ACC112 (cell line): ENCODE measurements around the gene CEACAM6.

Experiments used
- H2AFZ ChIP-seq: fragments of 200-600 bp; sonication (generic); one replicate; pipeline ENCODE4 v1.6.0; 2017; ENCODE audit warnings: antibody characterized with exemption, low read length; ENCODE audit not compliant: unreplicated experiment
- H3K27ac ChIP-seq: fragments of 200-600 bp; sonication (generic); 2 replicates; pipeline ENCODE4 v1.5.1; 2014; ENCODE audit warnings: low read depth, mild to moderate bottlenecking, antibody characterized with exemption, low read length, moderate library complexity
- H3K27me3 ChIP-seq: fragments of 200-600 bp; sonication (generic); 2 replicates; pipeline ENCODE4 v1.6.1; 2014; ENCODE audit warnings: mild to moderate bottlenecking, antibody characterized with exemption, low read length, moderate library complexity, mixed read lengths; ENCODE audit not compliant: insufficient read depth
- H3K36me3 ChIP-seq: fragments of 200-600 bp; sonication (generic); 2 replicates; pipeline ENCODE4 v1.6.1; 2016; ENCODE audit warnings: mild to moderate bottlenecking, antibody characterized with exemption, low read length, moderate library complexity, mixed read lengths; ENCODE audit not compliant: insufficient read depth
- H3K4me1 ChIP-seq: fragments of 200-600 bp; sonication (generic); one replicate; pipeline ENCODE4 v1.6.1; 2016; ENCODE audit warnings: low read length, mixed read lengths; ENCODE audit not compliant: insufficient read depth, unreplicated experiment, control insufficient read depth
- H3K4me3 ChIP-seq: fragments of 200-600 bp; sonication (generic); 2 replicates; pipeline ENCODE4 v1.5.1; 2014; ENCODE audit warnings: mild to moderate bottlenecking, low read depth, low read length
- H3K79me2 ChIP-seq: fragments of 200-600 bp; sonication (generic); one replicate; pipeline ENCODE4 v1.6.0; 2016; ENCODE audit warnings: low read length; ENCODE audit not compliant: control insufficient read depth, unreplicated experiment, insufficient read depth

The CEACAM6 gene

GRCh38 chr19:41720103-41720502 lies 35.2 kb upstream of the CEACAM6 start:
- Histone ChIP-seq H2AFZ (no peak overlapping the region), H3K27me3 (peaks cover 42% of the 10 kb centered on the region), H3K4me1 (no peaks in the 10 kb centered on the region), H3K36me3 (no peaks in the 10 kb centered on the region), H3K27ac (no peak overlapping the region), H3K4me3 (no peak overlapping the region), H3K79me2 (no peaks in the 10 kb centered on the region)

DNA sequence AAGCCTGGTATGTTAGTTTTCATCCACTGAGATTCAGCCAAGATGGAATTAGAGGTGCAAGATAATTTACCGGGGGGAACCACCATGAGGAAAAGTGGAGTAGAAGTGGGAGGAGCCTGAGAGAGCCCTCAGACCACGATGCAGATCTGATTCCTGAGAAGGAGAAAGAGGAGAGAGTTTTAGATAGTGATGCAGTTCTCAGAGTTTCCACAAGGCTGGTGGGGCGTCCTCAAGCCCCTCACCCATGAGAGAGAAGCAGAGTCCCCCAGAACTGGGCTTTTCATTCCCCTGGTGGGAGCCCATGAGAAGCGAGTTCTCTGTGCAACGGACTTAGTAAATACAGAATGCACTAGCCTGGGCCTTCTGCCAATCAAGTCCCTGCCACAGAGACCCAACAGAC lies 28.8 kb upstream of the CEACAM6 start:
- Histone ChIP-seq H2AFZ (no peak overlapping the region), H3K27me3 (peaks cover 41% of the 10 kb centered on the region)

DNA sequence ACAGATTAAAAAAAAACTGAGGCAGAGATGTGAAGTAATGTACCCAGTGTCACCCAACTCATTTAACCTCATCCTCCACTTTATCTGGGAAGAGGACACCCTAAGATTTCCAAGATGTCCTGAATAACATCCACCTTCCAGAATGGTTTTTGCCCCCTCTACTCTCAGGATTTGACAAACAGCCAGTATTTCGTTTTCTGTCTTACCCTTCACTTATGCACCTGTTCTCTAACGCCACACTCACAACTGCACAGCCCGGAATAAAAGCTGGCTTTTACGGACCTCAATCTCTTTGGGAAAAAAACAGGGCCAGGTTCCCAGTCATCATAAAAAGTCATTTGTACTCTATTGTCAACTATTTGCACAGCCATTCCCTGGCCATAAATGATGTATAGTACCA lies 21.2 kb upstream of the CEACAM6 start:
- Histone ChIP-seq H3K27ac (no peak overlapping the region), H3K36me3 (no peaks in the 10 kb centered on the region), H3K27me3 (peaks cover 43% of the 10 kb centered on the region), H3K4me1 (no peaks in the 10 kb centered on the region), H3K79me2 (no peaks in the 10 kb centered on the region), H2AFZ (no peak overlapping the region), H3K4me3 (no peak overlapping the region)

More for the DNA sequence above, 28.8 kb upstream of the CEACAM6 start:
- Histone ChIP-seq H3K36me3 (no peaks in the 10 kb centered on the region), H3K4me1 (no peaks in the 10 kb centered on the region), H3K4me3 (no peak overlapping the region), H3K27ac (no peak overlapping the region), H3K79me2 (no peaks in the 10 kb centered on the region)

GRCh38 chr19:41734585-41734984 lies 20.7 kb upstream of the CEACAM6 start:
- Histone ChIP-seq H3K27ac (no peak overlapping the region), H3K4me1 (no peaks in the 10 kb centered on the region), H2AFZ (no peak overlapping the region), H3K27me3 (peaks cover 48% of the 10 kb centered on the region), H3K4me3 (no peak overlapping the region), H3K36me3 (no peaks in the 10 kb centered on the region), H3K79me2 (no peaks in the 10 kb centered on the region)

DNA sequence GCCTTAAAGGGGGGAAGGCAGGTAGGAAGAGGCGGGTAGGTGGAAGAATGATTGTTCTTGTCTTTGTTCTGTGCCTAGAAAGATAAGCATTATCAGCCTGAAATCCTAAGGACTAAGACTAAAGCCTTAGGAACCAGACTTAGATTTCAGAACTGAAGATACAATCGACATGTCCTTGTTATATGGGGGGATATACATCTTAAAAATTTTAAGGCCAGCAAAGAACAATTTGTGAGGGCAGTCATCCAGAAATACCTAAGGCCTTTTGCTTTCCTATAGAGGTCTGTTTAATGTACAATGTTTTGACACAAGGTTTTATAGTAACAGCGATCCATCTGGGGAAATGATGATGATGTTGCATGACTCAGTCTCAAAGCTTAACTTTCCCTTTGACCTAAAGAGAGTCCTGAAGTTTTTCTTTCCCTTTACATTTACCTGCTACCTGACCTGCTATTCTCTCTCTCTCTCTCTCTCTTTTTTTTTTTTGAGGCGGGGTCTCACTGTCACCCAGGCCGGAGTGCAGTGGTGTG lies 20.2 kb upstream of the CEACAM6 start:
- H3K36me3 ChIP-seq = no peaks in the 10 kb centered on the region
- no peaks in the 10 kb centered on the region for H3K4me1 ChIP-seq
- no peak overlapping the region for H3K27ac ChIP-seq
- H3K27me3 ChIP-seq = peaks cover 53% of the 10 kb centered on the region
- H3K4me3 ChIP-seq = no peak overlapping the region
- H3K79me2 ChIP-seq = no peaks in the 10 kb centered on the region
- no peak overlapping the region for H2AFZ ChIP-seq

- Histone ChIP-seq H3K27ac (no peak overlapping the region), H3K79me2 (no peaks in the 10 kb centered on the region)
Observed at GRCh38 chr19:41739361-41739760, 16.0 kb upstream of the CEACAM6 start.

DNA sequence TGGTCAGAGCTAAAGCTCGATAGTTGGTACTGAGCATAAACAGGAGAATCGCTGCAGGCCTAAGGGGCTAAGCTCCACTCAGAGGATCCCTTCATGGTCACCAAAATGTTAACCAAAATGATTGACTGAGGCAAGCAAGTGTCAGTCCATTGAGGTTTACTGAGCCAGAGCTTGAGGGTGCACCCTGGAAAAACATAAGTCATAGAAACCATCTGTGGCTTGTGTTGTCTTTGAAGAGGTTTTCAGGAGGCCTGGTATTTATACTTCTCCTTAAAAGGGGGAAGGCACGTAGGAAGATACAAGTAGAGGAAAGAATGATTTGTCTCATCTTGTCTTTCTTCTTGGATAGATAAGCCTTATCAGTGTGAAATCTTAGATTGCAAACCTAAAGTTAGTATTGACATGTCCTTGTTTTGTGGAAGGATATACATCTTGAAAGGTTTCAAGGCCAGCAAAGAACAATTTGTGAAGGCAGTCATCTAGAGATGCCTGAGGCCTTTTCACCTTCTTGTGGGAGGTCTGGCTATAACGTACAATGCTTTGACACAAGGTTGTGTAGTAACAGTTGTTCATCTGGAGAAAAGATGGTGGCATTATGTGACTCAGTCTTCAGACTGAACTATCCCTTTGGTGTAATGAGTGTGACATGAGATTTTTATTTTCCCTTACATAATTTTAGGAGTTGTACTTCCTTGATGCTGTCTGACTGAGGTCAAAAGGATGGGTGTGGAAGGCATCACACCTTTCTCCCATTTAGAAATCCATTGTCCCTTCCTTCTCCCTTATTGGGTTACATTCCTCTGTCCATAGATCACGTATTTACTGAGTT lies 14.7 kb upstream of the CEACAM6 start:
- Histone ChIP-seq H3K27me3 (peaks cover 53% of the 10 kb centered on the region), H3K79me2 (no peaks in the 10 kb centered on the region), H3K4me3 (no peak overlapping the region), H2AFZ (no peak overlapping the region), H3K4me1 (no peaks in the 10 kb centered on the region), H3K36me3 (no peaks in the 10 kb centered on the region), H3K27ac (no peak overlapping the region)

More at GRCh38 chr19:41739361-41739760, 16.0 kb upstream of the CEACAM6 start:
- Histone ChIP-seq H2AFZ (no peak overlapping the region), H3K36me3 (no peaks in the 10 kb centered on the region), H3K4me1 (no peaks in the 10 kb centered on the region), H3K27me3 (peaks cover 50% of the 10 kb centered on the region), H3K4me3 (no peak overlapping the region)

DNA sequence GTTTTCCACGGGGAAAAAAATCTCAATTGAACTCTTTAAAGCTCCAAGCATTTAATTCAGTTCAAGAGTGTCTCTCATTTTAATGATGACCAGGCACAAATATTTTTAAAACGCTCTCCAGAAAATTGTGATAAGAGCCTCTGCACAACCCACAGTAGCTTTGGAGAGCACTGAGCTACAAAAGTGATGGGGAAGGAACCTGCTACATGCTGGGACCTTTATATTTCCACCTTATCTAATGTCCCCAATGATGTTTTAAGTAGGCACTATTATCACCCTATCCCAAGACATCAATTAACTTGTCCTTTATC lies 14.1 kb upstream of the CEACAM6 start:
- H3K4me1 ChIP-seq = no peaks in the 10 kb centered on the region

DNA sequence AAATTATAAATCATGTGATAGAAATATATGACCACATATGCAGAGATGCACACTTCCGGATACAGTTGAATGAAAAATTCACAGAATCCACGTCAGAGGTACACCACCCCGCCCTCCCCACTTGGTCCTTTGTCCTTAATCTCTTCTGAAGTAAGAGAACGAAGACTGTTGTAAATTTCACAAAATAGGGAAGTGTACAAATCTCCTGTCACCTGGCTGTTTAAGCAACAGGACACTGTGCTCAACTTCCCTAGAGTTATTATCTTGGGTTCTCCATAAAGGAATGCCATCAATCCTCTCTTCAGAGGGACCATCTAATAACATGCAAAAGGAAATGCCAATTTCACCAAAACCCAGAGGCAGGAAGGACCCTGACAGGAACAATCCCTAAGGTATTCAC lies 10.5 kb upstream of the CEACAM6 start:
- Histone ChIP-seq H3K4me1 (no peaks in the 10 kb centered on the region), H3K36me3 (no peaks in the 10 kb centered on the region), H3K27me3 (peaks cover 58% of the 10 kb centered on the region), H3K4me3 (no peak overlapping the region), H3K79me2 (no peaks in the 10 kb centered on the region), H3K27ac (no peak overlapping the region), H2AFZ (no peak overlapping the region)

More for the DNA sequence above, 14.1 kb upstream of the CEACAM6 start:
- peaks cover 54% of the 10 kb centered on the region for H3K27me3 ChIP-seq
- no peak overlapping the region for H3K27ac ChIP-seq
- no peaks in the 10 kb centered on the region for H3K36me3 ChIP-seq
- no peak overlapping the region for H2AFZ ChIP-seq
- H3K79me2 ChIP-seq = no peaks in the 10 kb centered on the region
- no peak overlapping the region for H3K4me3 ChIP-seq

GRCh38 chr19:41745756-41746155 lies 9.6 kb upstream of the CEACAM6 start:
- Histone ChIP-seq H3K79me2 (no peaks in the 10 kb centered on the region), H3K4me1 (no peaks in the 10 kb centered on the region), H3K27me3 (peaks cover 55% of the 10 kb centered on the region), H3K36me3 (no peaks in the 10 kb centered on the region), H2AFZ (no peak overlapping the region), H3K4me3 (no peak overlapping the region), H3K27ac (no peak overlapping the region)

DNA sequence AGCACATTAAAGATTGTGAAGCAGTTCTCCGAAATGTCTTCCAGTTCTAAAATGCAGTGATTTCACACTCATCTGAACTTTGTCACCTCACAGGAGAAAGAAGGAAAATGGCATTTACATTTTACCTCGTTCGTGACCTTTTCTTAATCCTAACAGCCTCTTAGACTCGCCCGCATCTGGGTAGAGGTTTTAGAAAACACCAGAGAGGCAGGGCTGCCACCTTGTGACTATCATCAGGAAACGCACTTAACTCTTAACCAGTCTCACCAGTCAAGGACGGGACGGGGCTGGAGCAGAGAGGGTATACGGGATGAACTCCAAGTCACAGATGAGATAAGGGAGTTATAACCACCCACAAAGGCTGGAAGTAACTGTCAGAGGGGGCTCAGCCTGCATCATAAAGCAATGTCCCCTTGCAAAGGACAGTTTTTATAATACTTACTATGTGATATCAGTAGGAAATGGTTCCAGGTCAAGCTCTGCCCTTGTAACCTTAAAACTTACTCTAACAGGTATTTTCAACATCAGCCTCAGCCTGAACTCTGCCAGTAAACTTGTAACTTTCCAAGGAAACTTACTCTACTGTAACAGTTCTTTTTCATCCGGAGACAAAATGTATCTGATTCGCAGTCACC lies 8.6 kb upstream of the CEACAM6 start:
- Histone ChIP-seq H2AFZ (no peak overlapping the region), H3K36me3 (no peaks in the 10 kb centered on the region), H3K79me2 (no peaks in the 10 kb centered on the region), H3K27me3 (peaks cover 56% of the 10 kb centered on the region), H3K4me1 (no peaks in the 10 kb centered on the region), H3K27ac (no peak overlapping the region), H3K4me3 (no peak overlapping the region)
